Stimulated activated CD8-positive, alpha-beta memory T cell treated with anti-CD3 and anti-CD28 coated beads, Interleukin-4, amount 100 ng/mL, for 4 hours (primary cell): Measurements from ENCODE around the gene CYTH3.
"Not testable (repeated sequence)": the region's sequence is repeated elsewhere in the genome, so short reads cannot be mapped to it uniquely, and the experiment has no call there.

Source experiments
- DNase-seq, 2 donors: peaks; one replicate each; pipeline ENCODE4 v3.0.0-alpha.2; 2020; ENCODE audit warnings: low read depth in 2 of 2, low spot score in 1 of 2

The CYTH3 gene

DNA sequence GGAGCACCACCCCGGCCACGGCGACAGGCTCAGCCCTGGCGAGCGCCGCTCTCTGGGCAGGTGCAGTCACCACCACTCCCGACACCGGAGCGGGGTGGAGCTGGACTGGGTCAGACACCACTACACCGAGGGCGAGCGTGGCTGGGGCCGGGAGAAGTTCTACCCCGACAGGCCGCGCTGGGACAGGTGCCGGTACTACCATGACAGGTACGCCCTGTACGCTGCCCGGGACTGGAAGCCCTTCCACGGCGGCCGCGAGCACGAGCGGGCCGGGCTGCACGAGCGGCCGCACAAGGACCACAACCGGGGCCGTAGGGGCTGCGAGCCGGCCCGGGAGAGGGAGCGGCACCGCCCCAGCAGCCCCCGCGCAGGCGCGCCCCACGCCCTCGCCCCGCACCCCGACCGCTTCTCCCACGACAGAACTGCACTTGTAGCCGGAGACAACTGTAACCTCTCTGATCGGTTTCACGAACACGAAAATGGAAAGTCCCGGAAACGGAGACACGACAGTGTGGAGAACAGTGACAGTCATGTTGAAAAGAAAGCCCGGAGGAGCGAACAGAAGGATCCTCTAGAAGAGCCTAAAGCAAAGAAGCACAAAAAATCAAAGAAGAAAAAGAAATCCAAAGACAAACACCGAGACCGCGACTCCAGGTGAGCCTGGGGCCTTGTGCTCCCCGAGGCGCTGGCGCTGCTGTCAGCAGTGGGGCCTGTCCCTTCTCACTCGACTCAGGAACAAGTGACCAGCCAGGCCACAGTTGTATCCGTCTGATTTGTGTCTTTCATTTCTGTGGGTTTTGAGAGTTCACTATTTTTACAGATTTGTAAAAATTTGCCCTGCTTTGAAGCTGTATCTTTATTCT, 117.7 kb downstream of the CYTH3 start:
- no peak for DNase-seq

DNA sequence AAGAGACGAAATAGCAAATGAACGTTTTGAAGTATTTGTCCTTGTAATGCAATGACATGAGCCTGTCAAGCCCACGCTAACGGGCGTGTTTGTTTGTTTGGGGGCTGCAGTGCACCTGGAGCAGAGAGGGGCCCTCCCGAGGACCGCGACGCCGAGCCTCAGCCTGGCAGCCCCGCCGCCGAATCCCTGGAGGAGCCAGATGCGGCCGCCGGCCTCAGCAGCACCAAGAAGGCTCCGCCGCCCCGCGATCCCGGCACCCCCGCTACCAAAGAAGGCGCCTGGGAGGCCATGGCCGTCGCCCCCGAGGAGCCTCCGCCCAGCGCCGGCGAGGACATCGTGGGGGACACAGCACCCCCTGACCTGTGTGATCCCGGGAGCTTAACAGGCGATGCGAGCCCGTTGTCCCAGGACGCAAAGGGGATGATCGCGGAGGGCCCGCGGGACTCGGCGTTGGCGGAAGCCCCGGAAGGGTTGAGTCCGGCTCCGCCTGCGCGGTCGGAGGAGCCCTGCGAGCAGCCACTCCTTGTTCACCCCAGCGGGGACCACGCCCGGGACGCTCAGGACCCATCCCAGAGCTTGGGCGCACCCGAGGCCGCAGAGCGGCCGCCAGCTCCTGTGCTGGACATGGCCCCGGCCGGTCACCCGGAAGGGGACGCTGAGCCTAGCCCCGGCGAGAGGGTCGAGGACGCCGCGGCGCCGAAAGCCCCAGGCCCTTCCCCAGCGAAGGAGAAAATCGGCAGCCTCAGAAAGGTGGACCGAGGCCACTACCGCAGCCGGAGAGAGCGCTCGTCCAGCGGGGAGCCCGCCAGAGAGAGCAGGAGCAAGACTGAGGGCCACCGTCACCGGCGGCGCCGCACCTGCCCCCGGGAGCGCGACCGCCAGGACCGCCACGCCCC, 118.5 kb downstream of the CYTH3 start:
- DNase-seq, result no peak

DNA sequence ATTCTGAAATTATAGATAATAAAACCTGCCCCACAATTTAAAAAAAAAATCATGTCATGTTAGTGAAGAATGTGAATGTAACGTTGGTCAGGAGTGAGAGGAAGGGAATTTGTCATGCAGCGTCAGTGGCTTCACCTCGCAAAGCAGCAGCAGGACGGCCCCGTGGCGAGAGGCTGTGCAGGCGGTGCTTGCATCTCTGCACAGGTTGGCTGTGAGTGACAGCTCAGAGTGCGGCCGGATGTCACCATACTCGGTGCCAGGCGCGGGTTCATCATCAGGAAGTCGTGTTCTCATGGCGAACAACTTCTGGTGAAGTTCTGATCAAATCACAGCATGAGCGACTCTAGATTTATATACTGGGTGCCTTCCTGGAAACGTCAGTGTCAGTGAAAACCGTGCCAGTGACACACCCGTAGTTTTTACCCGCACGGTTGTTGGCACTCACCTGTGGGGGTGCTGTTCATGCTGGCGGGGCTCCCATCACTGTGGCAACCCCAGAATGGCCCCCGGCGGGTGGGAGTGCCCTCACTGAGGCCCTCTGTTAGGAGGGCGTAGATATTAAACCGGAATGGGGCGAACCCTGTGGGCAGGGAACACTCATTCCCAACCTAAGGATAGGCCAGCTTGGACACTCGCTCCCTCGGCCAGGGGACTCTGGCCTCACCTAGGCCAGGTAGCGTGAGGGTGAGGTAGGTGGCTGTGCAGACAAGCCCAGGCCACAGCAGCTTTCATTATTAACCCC, 120.3 kb downstream of the CYTH3 start:
- no peak for DNase-seq

DNA sequence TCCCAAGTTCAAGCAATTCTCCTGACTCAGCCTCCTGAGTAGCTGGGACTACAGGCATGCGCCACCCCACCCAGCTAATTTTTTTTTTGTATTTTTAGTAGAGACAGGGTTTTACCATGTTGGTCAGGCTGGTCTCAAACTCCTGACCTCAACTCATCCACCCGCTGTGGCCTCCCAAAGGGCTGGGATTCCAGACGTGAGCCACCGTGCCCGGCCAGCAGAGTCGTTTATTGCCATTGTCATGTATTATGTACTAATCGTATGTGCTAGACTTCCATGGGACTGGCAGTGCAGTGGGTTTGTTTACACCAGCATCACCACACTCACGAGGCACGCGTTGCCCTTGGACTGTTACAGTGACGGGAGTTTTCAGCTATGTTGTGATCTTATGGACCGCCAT, 120.9 kb downstream of the CYTH3 start:
- not testable (repeated sequence) for DNase-seq

DNA sequence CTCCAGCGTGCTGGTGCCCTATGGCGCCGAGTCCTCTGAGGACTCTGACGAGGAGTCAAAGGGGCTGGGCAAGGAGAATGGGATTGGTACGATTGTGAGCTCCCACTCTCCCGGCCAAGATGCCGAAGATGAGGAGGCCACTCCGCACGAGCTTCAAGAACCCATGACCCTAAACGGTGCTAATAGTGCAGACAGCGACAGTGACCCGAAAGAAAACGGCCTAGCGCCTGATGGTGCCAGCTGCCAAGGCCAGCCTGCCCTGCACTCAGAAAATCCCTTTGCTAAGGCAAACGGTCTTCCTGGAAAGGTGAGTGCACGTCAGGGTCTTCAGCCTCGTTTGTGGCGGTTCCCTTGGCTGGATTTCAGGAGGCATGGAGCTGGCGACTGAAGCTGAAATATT, 122.4 kb downstream of the CYTH3 start:
- no peak for DNase-seq

DNA sequence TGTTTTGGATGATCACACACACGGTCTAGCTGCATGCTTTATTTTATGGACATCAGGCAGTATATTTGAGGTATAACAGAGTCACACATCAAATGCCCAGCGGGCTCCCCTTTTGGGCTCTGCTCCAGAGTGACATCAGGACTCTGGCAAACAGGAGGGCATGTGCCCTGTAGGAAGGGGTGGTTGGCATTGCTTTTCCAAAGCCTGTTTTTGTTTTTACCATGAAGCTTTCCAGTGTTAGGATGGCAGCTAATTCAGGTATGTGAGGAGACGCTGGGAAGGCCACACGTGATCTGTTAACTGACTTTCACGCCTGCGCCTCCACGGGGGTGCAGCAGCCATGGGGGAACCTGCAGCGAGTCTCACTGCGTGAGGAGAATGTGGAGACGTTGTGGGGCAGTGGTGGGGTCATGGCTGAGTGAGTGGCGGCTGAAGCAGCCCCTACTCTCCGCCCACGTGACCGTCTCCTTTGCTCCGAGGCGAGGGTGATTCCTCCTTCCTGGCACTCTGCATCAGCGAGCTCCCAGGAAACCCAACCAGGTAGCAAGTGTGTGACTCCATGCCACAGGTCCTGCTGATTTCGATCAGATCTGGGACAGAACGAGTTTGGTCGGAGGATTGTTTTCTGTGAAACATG, 123.6 kb downstream of the CYTH3 start:
- DNase-seq, result no peak

DNA sequence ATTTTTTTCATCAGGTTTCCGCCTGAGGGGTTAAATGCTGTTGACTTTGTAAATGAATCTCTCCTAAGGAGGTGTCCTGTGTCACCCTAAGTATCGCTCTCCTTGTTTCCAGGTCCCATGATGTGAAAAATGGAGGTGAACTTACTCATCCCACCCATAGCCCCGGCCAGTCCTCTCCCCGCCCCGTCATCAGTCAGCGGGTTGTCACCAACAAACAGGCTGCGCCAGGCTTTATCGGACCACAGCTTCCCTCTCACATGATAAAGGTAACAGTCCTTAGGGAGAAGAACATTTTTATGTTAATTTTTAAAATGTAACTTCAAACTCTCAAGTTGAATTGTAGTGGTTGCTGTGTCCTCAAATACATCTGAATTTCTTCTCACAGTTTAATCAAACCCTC, 124.8 kb downstream of the CYTH3 start:
- no peak for DNase-seq

DNA sequence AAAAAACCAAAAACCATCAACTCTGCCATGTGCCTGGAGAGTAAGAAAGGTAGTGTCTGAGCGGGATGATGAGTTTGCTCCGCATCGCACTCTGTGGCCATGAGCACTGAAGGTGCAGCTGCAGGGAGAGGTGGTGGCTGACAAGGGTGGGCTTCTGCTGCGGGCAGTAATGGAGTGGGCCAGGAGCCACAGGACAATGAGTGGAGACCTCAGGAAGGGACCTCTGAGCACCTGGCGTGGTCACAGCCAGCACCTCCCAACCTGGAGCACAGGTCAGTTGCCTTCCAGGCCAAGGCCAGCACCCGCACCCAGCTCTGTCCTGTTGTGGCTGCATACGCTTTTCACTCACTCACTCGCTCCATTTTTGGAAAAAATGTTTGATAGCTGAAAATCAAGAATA, 125.8 kb downstream of the CYTH3 start:
- no peak for DNase-seq

DNA sequence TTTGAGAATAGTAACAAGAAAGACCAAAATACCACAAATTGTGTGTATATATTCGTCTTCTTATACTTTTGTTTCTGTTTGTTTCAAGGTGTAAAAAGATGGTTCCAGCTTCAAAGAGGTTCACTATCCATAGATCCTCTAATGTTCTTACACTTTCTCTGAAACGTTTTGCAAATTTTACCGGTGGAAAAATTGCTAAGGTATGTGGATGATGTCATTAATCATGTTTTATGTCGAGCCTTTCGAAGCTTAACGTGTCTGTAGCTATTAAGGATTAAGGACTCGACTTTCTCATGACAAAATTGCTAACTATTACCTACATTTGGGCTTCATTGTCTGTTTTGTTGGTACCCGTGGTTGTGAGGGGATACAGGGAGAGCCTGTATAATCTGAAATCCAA, 128.4 kb downstream of the CYTH3 start:
- DNase-seq, result no peak

DNA sequence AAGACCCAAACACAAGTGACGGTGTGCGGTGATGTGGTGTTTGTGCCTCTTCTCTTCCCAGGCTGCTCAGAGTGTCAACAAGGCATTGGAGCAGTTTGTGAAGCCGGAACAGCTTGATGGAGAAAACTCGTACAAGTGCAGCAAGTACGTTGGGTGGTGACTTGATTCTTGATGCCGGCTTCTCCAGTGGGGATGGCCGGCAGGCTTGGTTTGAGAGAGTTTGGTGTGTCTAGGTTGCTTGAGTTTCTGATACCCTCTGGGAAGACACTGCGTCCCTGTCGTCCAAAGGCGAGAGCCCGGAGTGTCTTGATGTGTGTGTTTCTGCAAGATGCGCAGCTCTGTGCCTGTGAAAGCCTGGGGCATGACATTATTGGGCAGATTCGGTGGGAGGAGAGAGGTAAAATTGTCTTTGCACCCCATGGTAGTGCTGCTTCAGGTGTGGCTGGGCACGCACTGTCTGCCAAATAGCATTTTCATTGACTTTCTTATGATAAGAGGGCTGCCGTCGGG, 129.5 kb downstream of the CYTH3 start:
- DNase-seq, result no peak

DNA sequence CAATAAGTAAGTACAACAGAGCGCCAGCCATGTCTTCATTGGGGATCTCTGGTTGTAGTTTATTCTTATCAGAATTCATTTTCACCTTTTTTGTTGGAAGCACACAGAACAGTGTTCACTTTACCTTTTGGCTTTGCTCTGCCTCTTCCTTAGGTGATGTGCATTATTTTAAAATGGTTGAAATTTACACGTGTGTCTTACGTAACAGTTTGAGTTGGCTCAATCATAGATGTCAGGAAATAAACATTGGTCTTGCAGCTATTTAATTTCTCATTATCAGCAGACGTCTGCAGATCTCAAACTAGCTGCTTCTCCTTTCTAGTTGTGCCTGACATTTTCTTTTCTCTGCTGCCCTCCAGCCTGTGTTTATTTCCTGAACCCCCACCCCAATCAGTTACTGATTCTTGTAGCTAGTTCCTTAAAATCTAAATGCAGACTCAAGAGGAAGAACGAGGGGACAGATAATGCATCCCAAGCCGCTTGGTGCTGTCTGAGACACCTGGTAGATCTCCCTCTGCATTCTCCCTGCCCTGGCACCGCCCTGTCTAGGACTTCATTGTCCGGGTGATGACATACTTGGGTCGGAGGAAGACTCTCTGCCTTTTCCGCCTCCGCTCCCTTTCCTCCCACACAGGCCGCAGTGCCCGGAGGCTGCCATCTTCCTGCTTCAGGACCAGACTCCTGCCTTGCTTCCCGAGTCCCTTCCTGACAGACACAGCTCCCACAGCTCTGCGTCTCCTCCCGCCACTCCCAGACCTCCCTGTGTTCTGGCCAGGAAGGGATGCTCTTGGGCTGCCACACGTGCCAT, 133.0 kb downstream of the CYTH3 start:
- DNase-seq, result no peak

DNA sequence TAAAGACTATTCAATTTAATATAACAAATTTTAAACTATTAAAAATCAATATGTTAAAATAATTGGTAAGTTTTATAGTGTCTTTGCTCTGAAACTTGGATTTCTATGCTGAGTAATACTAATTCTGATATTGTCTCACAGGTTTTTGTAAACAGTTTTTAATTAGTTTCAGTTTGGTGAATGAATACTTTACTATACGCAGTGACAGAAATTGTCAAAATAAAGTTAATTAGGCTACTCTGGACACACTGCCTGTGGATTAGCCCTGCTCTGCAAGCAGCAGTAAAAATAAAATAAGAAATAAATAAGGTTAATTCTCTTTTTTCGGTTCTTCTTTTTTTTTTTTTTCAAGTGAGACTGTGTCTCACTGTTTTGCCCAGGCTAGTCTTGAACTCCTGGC, 135.9 kb downstream of the CYTH3 start:
- no peak for DNase-seq

DNA sequence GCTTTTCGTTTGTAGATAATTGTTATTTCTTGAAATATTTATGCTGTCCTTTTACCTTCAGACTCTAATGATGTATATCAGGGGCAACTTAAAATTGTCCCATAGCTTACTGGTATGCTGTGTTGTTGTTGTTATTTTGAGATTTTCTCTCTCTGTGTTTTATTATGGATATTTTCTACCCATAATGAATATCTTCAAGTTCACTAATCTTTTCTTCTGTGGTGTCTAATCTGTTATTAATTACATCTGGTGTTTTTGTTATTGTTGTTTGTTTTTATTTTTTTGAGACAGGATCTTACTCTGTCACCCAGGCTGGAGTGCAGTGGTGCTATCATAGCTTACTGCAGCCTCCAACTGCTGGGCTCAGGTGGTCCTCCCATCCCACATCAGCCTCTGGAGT, 139.2 kb downstream of the CYTH3 start:
- no peak for DNase-seq

DNA sequence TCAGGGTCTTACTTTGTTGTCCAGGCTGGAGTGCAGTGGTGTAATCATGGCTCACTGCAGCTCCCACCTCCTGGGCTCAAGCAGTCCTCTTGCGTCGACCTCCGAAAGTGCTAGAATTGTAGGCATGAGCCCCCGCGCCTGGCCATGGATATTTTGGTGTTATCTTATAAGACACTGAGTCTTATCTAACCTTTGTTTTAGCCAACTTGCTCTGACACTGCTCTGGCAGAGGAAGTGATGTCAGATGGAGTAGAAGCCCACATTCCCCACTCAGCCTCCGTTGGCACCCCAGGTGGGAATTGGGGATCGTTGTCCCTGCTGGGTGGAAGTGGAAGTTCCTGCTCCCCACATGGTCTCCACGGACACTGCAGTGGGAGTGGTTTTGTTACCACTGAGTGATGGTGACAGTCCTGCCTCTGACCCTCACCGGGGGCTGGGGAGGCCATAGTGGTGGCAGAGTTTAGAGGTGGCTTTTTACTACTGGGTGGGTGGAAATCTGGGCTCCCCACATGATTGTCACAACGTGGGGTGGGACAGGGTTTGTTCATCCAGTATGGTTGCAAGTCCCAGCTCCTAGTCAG, 142.3 kb downstream of the CYTH3 start:
- no peak for DNase-seq

DNA sequence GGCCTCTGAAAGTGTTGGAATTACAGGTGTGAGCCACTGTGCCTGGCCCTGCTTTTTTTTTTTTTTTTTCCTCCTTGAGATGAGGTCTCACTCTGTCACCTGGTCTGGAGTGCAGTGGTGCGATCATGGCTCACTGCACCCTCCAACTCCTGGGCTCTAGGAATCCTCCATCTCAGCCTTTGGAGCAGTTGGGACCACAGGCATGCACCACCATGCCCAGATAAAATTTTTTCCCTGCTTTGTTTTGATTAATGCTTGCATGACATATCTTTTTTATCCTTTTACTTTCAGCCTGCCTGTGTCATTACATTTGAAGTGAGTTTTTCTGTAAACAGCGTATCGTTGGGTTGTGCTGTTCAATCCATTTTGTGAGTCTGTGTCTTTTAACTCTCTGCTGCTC, 144.2 kb downstream of the CYTH3 start:
- DNase-seq, result no peak

DNA sequence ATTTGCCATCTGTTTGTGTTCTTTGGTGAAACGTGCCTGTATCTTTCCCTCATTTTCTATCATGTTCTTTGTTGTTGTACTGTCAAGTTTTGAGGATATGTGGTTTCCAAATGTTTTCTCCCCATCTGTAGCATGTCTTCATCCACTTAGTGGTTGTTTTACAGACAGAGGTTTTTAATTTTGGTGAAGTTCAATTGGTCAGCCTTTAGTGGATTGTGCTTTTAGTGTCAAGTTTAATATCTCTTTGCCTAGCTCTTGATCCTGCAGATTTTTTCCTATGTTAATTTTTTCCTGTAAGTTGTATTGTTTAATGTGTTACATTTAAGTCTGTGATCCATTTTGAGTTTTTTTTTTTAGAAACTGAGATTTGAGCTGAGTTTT, 145.3 kb downstream of the CYTH3 start:
- no peak for DNase-seq

DNA sequence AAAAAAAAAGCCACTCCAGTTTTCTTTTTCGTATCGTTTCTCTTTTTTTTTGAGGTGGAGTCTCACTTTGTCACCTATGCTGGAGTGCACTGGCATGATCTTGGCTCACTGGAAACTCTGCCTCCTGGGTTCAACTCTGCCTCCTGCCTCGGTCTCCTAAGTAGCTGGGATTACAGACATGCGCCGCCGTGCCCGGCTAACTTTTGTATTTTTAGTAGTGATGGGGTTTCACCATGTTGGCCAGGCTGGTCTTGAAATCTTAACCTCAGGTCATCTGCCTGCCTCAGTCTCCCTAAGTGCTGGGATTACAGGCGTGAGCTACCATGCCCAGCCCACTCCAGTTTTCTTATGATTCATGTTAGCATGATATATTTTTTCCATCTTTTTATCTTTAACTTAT, 148.6 kb downstream of the CYTH3 start:
- no peak for DNase-seq

DNA sequence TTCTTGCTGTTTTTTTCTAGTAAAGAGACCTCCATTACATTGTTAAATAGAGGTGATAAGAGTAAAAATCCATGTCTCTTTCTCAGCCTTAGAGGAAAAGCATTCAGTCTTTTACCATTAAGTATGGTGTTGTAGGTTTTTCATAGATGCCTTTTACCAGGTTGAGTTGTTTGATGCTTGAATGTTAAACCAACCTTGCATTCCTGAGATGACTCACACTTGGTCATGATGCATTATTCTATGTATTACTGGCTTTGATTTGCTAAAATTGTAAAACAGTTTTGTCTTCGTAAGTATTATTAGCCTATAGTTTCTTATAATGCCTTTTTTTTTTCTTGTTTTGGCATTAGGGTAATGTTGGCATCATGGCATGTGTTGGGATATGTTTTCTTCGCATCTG, 151.3 kb downstream of the CYTH3 start:
- DNase-seq, result no peak

DNA sequence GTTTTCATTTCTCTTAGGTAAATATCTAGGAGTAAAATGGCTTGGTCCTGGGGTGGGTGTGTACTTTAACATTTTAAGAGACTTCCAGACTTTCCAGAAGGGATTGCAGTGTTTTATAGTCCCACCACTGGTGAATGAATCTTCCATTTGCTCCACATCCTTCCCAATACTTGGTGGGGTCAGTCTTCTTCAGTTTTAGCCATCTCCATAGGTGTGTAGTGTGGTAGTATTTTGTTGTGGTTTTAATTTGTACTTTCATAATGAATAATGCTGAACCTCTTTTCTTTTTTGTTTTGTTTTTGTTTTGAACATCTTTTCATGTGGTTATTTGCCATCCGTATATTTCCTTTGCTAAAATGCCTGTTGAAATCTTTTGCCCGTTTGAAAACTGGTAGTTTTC, 154.9 kb downstream of the CYTH3 start:
- no peak for DNase-seq

DNA sequence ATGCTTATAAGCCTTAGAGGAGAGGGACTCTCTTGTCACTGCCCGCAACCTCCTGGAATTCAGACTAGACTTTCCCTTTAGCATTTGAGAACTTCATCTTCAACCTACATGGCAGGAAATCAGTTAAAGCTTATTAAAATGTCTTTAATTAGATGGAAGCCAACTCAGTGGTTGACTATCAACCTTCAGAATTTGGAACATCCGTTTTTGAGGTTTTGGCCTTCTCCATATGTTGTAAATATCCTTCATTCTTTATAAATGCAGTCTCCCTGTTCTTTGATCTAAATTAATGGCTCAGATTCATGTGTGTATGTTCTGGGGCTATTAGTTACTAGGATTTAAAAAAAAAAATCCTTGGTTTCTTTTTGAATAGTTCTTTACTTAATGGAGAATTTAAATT, 156.2 kb downstream of the CYTH3 start:
- no peak for DNase-seq
